Ascending aorta (tissue), 2 donors: ENCODE measurements around the gene BEX3. TPM values are rescaled to one million over a fixed set of nuclear protein-coding genes. Genes with fewer than 3 reads are reported as not detected.
A peak's percentile ranks its signal among the peaks of the same experiment; 100 is the strongest.
"Not testable (repeated sequence)": the region's sequence is repeated elsewhere in the genome, so short reads cannot be mapped to it uniquely, and the experiment has no call there.

Experiments used
- DNase-seq, 2 donors: peaks; one replicate each; pipeline ENCODE4 v3.0.0-alpha.2; 2019; ENCODE audit warnings: low spot score in 2 of 2
- H3K27ac ChIP-seq, 2 donors: fragments of 200-600 bp; sonication (generic); one replicate each; pipeline ENCODE4 v1.5.1; 2016 to 2017; ENCODE audit warnings: mild to moderate bottlenecking in 1 of 2
- H3K27me3 ChIP-seq: fragments of 200-600 bp; sonication (generic); one replicate; pipeline ENCODE4 v1.5.1; 2017
- H3K36me3 ChIP-seq, 2 donors: fragments of 200-600 bp; sonication (generic); one replicate each; pipeline ENCODE4 v1.5.1; 2016
- H3K4me1 ChIP-seq, 2 donors: fragments of 200-600 bp; sonication (generic); one replicate each; pipeline ENCODE4 v1.5.1; 2016 to 2017; ENCODE audit warnings: mild to moderate bottlenecking in 1 of 2
- H3K4me3 ChIP-seq, 2 donors: fragments of 200-600 bp; sonication (generic); one replicate each; pipeline ENCODE4 v1.5.1; 2016 to 2017; ENCODE audit warnings: mild to moderate bottlenecking in 1 of 2
- H3K9me3 ChIP-seq, 2 donors: fragments of 200-600 bp; sonication (generic); one replicate each; pipeline ENCODE4 v1.5.1; 2016
- intact Hi-C: fragments of 100-400 bp; cut with DNase I; formaldehyde crosslinking; loops from one replicate; pipeline ENCODE4 v1.15.1; 2023
- total RNA-seq: library from RNA; depleted of rRNA; stranded (reverse); fragments of >200 nt; gene quantifications from one replicate; pipeline ENCODE4 v1.1.0, GENCODE V29; 2016
- TF ChIP-seq, protein P1 (sequence below), 3 experiments: fragments of 200-600 bp in 2 of 3; fragments of 450-650 bp in 1 of 3; sonication (generic) in 2 of 3; IDR thresholded peaks; one replicate each; pipeline ENCODE4 v1.5.1; 2016 to 2019; ENCODE audit warnings: antibody characterized with exemption in 3 of 3, mild to moderate bottlenecking in 1 of 3, moderate library complexity in 1 of 3

Gene BEX3
- total RNA-seq, 1 donor from 2014 or later = 32.1 TPM

DNA sequence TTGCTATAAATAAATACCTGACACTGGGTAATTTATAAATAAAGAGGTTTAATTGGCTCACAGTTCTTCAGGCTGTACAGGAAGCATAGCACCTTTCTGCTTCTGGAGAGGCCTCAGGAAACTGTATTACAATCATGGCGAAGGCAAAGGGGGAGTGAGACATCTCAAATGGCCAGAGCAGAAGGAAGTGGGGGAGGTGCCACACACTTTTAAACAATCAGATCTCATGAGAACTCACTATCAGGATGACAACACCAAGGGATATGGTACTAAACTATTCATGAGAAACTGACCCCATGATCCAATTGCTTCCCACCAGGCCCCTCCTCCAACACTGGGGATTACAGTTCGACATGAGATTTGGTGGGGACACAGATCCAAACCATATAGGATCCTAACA is 31.7 kb upstream of the BEX3 start:
- H3K36me3 ChIP-seq = no peaks in the 10 kb centered on the region
- H3K4me1 ChIP-seq = no peaks in the 10 kb centered on the region
- intact Hi-C loops = no loop called here
- no peak for DNase-seq
- no peaks in the 10 kb centered on the region for H3K27me3 ChIP-seq
- H3K4me3 ChIP-seq = no peak overlapping the region
- H3K9me3 ChIP-seq = no peaks in the 10 kb centered on the region
- TF ChIP-seq, protein P1, sequence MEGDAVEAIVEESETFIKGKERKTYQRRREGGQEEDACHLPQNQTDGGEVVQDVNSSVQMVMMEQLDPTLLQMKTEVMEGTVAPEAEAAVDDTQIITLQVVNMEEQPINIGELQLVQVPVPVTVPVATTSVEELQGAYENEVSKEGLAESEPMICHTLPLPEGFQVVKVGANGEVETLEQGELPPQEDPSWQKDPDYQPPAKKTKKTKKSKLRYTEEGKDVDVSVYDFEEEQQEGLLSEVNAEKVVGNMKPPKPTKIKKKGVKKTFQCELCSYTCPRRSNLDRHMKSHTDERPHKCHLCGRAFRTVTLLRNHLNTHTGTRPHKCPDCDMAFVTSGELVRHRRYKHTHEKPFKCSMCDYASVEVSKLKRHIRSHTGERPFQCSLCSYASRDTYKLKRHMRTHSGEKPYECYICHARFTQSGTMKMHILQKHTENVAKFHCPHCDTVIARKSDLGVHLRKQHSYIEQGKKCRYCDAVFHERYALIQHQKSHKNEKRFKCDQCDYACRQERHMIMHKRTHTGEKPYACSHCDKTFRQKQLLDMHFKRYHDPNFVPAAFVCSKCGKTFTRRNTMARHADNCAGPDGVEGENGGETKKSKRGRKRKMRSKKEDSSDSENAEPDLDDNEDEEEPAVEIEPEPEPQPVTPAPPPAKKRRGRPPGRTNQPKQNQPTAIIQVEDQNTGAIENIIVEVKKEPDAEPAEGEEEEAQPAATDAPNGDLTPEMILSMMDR (IDR thresholded peaks at IDR 0.05) = no peak
- no peak overlapping the region for H3K27ac ChIP-seq

DNA sequence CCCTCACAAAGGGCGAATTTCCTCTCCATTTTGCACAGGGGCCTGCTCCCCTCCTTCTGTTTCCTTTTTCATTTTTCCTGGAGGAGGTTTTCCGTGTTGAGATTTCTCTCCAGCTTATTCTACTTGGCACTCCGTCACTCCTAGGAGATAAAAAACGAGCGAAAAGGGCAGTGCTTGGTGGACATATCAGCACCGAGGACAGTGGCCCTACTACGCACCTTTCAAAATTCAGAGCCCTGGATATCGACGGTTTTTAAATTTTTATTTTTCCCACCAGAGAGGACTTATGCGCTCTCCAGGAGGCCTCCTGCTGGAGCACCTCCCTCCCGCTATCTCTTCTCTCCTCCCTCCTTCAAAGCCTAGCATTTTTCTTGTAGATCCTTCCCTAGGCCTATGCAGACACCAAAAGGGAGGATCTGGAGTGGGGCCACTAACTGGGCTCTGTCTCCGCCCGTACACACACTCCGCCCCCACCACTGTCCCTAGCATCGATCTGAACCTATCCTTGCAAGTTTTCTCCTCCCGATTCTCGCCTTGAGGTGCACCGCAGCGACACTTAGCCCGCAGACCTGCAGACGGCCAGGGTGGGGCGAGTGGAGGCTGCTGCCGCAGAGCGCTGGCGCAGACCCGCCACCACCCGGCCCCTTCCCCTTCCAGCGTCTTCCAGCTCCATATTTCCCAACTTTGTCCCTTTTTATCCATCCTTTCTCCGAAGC is 28.5 kb upstream of the BEX3 start:
- TF ChIP-seq, protein P1 (IDR thresholded peaks at IDR 0.05) = no peak
- no peak for DNase-seq
- intact Hi-C loops = no loop called here

DNA sequence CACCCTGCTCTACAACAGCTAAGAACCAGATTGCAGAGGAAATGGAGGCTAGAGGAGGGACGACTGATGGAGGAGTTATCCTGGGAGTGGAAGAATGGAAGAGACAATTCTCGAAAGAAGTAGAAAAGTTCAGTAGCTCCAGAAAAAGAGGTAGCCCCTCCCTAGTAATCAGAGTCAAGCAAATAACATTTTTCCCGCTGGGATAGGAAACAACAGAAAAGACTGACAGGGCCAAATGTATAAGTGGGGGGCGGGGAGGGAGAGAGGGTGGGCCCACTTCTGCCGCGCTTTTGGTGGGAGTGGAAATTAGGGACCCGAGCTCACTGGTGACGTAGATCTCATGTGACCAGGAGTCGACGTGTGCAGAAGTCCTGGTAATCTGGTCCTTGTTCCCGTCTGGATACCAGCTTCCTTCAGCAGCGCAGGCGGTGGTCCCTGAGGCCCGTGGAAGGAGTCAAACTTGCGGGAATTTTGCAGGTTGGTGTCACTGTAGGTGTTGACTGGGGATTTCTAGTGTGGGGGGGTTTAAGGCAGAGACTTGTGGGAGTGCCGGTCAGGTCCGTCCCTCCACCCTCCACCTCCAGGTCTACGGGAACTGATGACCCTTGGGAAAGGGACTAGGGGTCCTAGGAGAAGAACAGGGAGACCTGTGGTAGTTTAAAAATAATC is 20.1 kb upstream of the BEX3 start, which contains the start of gene TCEAL9:
Gene TCEAL9, plus strand, starts transcription at position 377 of the 669 bp plus-strand sequence. CDS start 1,179 bp downstream, outside the sequence.
- Histone ChIP-seq H3K27me3 (no peaks in the 10 kb centered on the region), H3K36me3 (no peaks in the 10 kb centered on the region), H3K4me3 (peak within 1 kb of the TSS; percentile 68 to 72), H3K4me1 (no peaks in the 10 kb centered on the region), H3K9me3 (no peaks in the 10 kb centered on the region), H3K27ac (peak within 1 kb of the TSS; percentile 86 to 89)
- DNase-seq = peak in 1 of 2 donors; percentile 79
- TF ChIP-seq, protein P1 (IDR thresholded peaks at IDR 0.05) = no peak
- intact Hi-C loops = loop anchor here (1.0 to 10.0 kb wide), 4 partner anchors 21 to 331 kb away; partner anchors contain the start of genes BEX3, BEX4 and MORF4L2

More for the DNA sequence above, 28.5 kb upstream of the BEX3 start:
- Histone ChIP-seq H3K4me3 (no peak overlapping the region), H3K9me3 (no peaks in the 10 kb centered on the region), H3K4me1 (no peaks in the 10 kb centered on the region), H3K36me3 (no peaks in the 10 kb centered on the region), H3K27me3 (no peaks in the 10 kb centered on the region), H3K27ac (no peak overlapping the region)

DNA sequence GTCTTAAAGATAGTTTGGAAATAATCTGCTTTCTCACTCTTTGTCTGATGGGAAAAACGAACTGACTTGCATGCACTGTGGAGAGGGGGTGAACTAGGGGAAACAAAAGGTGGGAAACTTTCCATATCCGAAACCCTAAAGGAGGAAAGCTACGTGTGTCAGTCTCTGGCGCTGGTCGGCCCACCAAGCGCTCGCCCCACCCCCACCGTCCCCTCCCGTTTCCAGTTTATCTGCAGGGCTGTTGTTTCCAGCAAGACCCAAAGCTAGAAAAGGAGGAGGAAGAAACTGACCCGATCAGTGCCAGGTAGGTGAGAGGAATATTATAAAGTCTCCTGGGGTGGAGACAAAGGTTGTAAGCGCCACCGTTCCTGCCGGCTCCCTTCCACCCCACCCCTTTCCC is 19.5 kb upstream of the BEX3 start:
- no peak for DNase-seq
- intact Hi-C loops = loop anchor here (1.0 to 10.0 kb wide), 4 partner anchors 20 to 330 kb away; partner anchors contain the start of genes BEX3, BEX4 and MORF4L2
- Histone ChIP-seq H3K27me3 (no peaks in the 10 kb centered on the region), H3K4me3 (peak overlapping the region; percentile 68 to 72), H3K27ac (peak overlapping the region; percentile 86 to 89), H3K4me1 (no peaks in the 10 kb centered on the region), H3K9me3 (no peaks in the 10 kb centered on the region), H3K36me3 (no peaks in the 10 kb centered on the region)
- TF ChIP-seq, protein P1 (IDR thresholded peaks at IDR 0.05) = no peak

DNA sequence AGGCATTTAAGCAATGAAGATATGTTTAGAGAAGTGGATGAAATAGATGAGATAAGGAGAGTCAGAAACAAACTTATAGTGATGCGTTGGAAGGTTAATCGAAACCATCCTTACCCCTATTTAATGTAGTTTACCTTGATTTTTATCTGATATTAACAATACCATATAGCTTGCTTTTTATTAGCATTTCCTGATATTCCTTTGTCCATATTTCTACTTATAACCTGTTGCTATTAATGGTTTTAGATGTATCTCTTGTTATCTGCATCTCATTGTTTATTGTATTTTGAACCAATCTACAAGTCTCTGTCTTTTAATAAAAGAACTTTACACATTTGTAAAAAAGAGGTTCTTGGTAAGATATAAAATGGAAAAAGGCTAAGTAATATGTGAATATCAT is 18.5 kb upstream of the BEX3 start:
- peak overlapping the region; percentile 68 to 72 for H3K4me3 ChIP-seq
- H3K9me3 ChIP-seq = no peaks in the 10 kb centered on the region
- intact Hi-C loops = loop anchor here (2.0 to 10.0 kb wide), 3 partner anchors 19 to 329 kb away; partner anchors contain the start of genes BEX3, BEX4 and MORF4L2
- no peak overlapping the region for H3K27ac ChIP-seq
- H3K27me3 ChIP-seq = no peaks in the 10 kb centered on the region
- DNase-seq = no peak
- TF ChIP-seq, protein P1 (IDR thresholded peaks at IDR 0.05) = no peak
- H3K36me3 ChIP-seq = no peaks in the 10 kb centered on the region
- no peaks in the 10 kb centered on the region for H3K4me1 ChIP-seq

DNA sequence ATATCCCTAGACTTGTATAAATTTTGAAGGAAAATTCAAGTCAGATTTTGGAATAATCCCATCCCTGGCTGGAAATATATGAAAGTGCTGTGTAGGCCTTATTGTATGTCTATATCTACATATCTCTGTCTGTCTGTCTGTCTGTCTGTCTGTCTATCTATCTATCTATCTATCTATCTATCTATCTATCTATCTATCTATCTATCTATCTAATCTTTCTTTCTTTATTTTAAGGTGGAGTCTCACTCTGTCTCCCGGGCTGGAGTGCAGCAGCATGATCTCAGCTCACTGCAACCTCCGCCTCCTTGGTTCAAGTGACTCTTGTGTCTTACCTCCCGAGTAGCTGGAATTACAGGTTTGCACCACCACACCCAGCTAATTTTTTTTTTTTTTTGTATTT is 16.7 kb upstream of the BEX3 start:
- not testable (repeated sequence) for H3K36me3 ChIP-seq, H3K9me3 ChIP-seq, H3K4me1 ChIP-seq, H3K27ac ChIP-seq, H3K4me3 ChIP-seq, H3K27me3 ChIP-seq, DNase-seq
- intact Hi-C loops = loop anchor here (10.0 kb wide), 1 partner anchor 145 kb away; the partner anchor contains the start of gene BEX4
